NCI-H1048 (cell line): ENCODE measurements around the gene ADM2.
"Not testable (repeated sequence)": the region's sequence is repeated elsewhere in the genome, so short reads cannot be mapped to it uniquely, and the experiment has no call there.

Experiments used
- DNase-seq: peaks from one replicate; lab custom pipeline; 2025; lab: John Stamatoyannopoulos, UW

Gene ADM2

GRCh38 chr22:50506611-50507420, 25.5 kb downstream of the ADM2 start:
- DNase-seq, result no peak

GRCh38 chr22:50507421-50507990, 26.2 kb downstream of the ADM2 start, which contains the start of gene LMF2:
Gene LMF2, minus strand, starts transcription at chr22:50507702. Its CDS starts 27 bp downstream, at chr22:50507675.
- no peak for DNase-seq

GRCh38 chr22:50507991-50508884, 26.9 kb downstream of the ADM2 start, which contains the start of gene NCAPH2:
Gene NCAPH2, plus strand, starts transcription at chr22:50508224. Its CDS starts 114 bp downstream, at chr22:50508338.
- peak; percentile 93 for DNase-seq

DNA sequence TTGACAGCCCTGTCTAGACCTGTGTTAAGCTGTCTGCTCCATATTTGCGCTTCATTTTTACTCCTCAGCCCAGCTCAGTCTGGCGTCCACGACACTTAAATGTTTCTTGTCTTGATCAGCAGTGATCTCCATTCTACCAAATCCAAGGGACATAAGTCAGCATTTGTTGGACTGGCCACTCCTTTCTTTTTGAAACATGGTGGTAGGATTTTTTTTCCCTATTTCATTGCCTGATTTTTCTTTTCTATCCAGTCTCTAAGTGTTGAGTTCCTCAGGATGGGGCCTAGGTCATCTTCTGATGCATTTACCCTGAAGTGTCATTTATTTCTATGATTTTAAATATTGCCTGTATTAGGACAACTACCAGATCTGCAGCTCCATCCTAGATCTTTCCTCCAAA, 27.6 kb downstream of the ADM2 start:
- DNase-seq, result no peak

DNA sequence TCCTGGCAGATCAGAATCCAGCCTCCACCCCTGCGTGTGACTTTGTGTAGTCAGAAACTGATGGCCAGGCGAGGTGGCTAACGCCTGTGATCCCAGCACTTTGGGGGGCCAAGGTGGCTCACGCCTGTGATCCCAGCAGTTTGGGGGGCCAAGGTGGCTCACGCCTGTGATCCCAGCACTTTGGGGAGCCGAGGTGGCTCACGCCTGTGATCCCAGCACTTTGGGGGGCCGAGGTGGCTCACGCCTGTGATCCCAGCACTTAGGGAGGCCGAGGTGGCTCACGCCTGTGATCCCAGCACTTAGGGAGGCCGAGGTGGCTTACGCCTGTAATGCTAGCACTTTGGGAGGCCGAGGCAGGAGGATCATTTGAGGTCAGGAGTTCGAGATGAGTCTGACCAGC, 31.8 kb downstream of the ADM2 start:
- no peak for DNase-seq

- no peak for DNase-seq
Observed at GRCh38 chr22:50516068-50516467, 34.7 kb downstream of the ADM2 start.

DNA sequence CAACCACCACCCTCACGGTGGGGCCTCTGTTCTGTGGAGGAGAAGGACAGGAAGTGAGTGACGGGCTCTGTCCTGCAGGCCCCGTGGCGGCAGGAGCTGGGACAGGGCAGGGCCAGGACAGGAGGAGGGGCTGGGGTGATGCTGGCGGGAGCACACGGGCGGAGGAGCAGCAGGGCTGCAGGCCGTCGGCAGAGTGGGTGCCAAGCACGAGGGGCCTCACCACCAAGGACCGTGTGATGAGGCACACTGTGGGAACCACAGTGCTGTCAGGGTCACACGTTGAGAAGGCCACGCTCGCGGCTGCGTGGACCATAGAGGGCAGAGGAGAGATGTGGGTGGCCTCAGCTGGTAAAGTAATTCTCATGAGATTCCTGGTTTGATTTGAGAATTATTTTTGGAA, 35.5 kb downstream of the ADM2 start:
- no peak for DNase-seq

DNA sequence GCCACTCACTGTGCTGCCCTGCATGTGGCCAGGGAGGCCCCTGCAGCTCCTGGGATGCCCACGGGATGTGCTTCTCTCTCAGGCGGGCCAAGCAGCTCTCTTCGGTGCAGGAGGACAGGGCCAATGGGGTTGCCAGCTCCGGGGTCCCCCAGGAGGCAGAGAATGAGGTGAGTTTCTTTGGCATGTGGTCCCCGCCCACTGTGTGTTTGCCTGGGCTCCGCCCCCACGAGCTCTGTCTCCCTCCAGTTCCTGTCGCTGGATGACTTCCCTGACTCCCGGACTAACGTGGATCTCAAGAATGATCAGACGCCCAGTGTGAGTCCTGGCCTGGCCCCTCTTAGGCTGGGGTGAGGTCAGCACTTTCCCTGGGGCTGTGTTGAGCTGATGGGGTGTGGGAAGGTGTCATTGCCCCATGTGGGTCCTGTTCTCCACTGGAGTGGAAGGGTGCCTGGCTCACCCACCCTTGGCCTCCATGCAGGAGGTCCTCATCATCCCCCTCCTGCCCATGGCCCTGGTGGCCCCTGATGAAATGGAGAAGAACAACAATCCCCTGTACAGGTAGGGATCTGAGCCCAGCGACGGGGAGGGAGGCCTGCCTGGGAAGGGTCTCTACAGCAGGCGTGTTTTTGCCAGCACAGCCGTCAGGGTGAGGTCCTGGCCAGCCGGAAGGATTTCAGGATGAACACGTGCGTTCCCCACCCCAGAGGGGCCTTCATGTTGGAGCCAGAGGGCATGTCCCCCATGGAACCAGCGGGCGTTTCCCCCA, 36.3 kb downstream of the ADM2 start:
- DNase-seq, result no peak

DNA sequence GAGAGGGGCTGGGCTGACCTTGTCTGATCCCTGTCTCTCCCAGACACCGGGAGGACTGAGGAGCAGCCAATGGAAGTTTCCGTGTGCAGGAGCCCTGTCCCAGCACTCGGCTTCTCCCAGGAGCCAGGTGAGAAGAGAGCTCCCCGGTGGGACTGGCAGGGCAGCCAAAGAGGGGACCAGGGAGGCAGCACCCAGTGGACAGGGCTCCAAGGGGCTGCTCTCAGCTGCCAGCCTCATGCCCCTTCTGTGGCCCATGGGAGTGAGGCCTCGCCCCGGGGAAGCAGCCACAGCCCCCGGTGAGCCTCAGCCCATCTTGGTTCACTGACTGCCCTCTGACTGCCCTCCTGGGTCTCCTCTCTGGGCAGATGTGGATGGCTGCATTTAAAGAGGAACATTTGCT, 37.3 kb downstream of the ADM2 start:
- no peak for DNase-seq

DNA sequence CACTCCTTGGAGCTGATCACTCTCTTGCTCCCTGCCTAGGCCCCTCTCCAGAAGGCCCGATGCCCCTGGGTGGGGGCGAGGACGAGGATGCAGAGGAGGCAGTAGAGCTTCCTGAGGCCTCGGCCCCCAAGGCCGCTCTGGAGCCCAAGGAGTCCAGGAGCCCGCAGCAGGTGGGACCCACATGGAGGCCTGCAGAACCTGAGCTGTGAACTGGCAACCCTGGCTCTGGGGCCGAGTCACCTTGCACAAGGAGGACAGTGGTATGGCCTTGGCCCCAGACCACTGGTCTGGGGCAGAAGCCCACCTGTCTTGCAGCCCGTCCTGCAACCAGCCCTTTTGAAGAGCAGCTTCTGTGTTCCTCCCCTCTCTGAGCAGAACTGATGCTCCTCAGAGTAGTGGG, 37.8 kb downstream of the ADM2 start:
- DNase-seq, result no peak

DNA sequence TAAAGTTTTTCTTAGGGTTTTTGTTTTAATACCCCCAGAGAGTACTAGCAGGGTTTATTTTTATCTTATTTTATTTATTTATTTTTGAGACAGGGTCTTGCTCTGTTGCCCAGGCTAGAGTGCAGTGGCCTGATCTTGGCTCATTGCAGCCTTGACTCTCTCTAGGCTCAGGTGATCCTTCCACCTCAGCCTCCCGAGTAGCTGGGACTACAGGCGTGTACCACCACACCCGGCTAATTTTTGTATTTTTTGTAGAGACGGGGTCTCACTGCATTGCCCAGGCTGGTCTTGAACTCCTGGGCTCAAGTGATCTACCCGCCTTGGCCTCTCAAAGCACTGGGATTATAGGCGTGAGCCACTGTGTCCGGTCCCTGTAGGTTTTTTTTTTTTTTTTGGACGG, 38.8 kb downstream of the ADM2 start:
- DNase-seq, result not testable (repeated sequence)

GRCh38 chr22:50520826-50521453, 39.6 kb downstream of the ADM2 start:
- no peak for DNase-seq

DNA sequence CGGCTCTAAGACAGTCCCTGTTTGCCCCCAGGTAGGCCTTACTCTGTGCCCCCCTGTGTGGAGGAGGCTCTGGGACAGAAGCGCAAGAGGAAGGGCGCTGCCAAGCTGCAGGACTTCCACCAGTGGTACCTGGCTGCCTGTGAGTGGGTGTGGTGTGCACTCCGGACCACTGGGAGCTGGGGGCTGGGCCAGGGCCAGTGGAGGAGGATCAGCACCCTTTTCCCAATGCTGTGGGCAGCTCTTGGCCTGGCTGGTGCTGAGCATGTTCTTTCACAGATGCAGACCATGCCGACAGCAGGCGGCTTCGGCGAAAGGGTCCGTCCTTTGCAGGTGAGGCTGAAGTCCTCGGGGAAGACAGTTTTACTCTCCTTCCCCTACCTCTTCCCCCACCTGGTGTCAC, 40.4 kb downstream of the ADM2 start:
- DNase-seq, result no peak

DNA sequence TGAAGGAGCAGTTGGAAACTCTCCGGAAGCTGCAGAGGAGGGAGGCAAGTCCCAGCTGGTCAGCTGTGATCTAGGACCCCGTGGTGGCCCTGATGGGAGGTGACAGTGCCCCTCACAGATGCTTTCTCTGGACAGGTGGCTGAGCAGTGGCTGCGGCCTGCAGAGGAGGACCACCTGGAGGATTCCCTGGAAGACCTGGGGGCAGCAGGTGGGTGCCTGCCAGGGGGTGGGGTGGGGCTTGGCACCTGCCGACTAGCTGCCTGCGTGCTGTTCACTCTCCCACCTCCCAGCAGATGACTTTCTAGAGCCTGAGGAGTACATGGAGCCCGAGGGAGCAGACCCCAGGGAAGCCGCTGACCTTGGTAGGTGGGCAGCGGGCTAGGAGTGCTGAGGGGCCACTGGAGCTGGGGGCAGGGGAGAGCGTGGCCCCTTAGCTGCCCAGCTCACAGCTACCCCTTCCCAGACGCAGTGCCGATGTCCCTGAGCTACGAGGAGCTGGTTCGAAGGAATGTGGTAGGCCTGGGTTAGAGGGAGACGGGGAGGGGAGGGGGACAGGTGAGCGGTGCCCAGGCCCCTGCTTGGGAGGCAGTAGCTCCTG, 41.0 kb downstream of the ADM2 start:
- no peak for DNase-seq

GRCh38 chr22:50522806-50523438, 41.6 kb downstream of the ADM2 start:
- DNase-seq, result no peak

- no peak for DNase-seq
Observed at GRCh38 chr22:50523458-50523805, 42.1 kb downstream of the ADM2 start.

- DNase-seq, result no peak
Observed at GRCh38 chr22:50523806-50524675, 42.7 kb downstream of the ADM2 start.

- no peak for DNase-seq
Observed at GRCh38 chr22:50524676-50525103, 43.3 kb downstream of the ADM2 start.

DNA sequence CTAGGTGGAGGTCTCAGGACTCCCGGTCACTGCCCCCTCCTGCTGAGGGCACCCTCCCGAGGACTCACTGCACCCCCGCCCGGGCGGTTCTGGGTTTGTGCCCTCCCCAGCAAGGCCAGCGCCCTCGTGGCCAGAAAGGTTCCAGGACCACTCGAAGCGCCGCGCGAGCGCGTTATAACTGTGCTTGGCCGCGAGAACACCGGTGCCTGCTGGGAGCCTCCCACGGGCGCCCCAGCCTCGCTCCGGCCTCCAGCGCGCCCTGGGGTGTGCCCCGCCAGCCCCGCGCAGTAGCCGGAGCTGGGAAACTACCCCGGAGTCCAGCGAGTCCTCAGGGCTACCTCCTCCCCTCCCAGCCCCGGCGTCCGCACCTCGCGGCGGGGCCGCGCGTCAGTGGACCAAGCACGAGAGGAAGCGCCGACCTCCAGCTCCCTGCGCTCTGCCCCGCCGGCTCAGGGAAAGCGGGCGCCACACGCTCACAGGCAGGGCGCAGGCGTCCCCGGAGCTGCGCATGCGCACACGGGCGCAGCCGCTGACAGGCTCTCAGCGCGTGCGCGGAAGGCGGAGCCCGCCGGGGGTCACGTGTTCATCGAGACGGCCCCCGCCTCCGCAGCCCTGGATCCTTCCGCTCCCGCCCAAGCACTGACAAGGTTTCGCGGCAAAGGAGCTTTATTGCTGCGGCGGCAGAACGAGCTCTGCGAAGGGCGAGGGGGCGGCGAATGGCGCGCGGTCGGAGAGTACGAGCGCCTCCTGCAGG, 43.9 kb downstream of the ADM2 start, which contains the start of gene SCO2:
Gene SCO2 (minus strand): TSS at position 495 of the 754 bp plus-strand sequence. CDS start 1,187 bp downstream, outside the sequence.
- peak; percentile 93 for DNase-seq
